HEK293T (cell line): ENCODE results near the gene SLC27A1.
"Not testable (repeated sequence)": the region's sequence is repeated elsewhere in the genome, so short reads cannot be mapped to it uniquely, and the experiment has no call there.

Experiments
- CTCF ChIA-PET: fragments of 350-600 bp; formaldehyde crosslinking; extraction: SDS; loops from one replicate; lab custom pipeline; 2021; ENCODE audit warnings: antibody characterized with exemption, inconsistent platforms; lab: Yijun Ruan, JAX
- POLR2A ChIA-PET: fragments of 350-600 bp; formaldehyde crosslinking; extraction: SDS; loops from one replicate; lab custom pipeline; 2020; ENCODE audit warnings: antibody characterized with exemption, inconsistent platforms; lab: Yijun Ruan, JAX
- DNase-seq: peaks from one replicate; pipeline ENCODE4 v3.0.0; 2012; ENCODE audit warnings: mixed read lengths; ENCODE audit errors: extremely low spot score
- ARNT ChIP-seq: fragments of 450-650 bp; IDR thresholded peaks from 2 replicates; pipeline ENCODE4 v1.6.1; 2017; ENCODE audit warnings: mild to moderate bottlenecking
- BHLHE40 ChIP-seq: fragments of 450-650 bp; IDR thresholded peaks from 2 replicates; pipeline ENCODE4 v1.6.1; 2016; ENCODE audit warnings: mild to moderate bottlenecking, moderate library complexity, borderline replicate concordance
- CTBP1 ChIP-seq: fragments of 450-650 bp; IDR thresholded peaks from 2 replicates; pipeline ENCODE4 v1.6.1; 2016; ENCODE audit warnings: borderline replicate concordance
- ELF4 ChIP-seq: fragments of 450-650 bp; IDR thresholded peaks from 2 replicates; pipeline ENCODE4 v1.6.1; 2017; ENCODE audit warnings: antibody characterized with exemption
- FOXA1 ChIP-seq: fragments of 450-650 bp; IDR thresholded peaks from 2 replicates; pipeline ENCODE4 v1.6.1; 2016; ENCODE audit warnings: mild to moderate bottlenecking
- FOXK2 ChIP-seq: fragments of 450-650 bp; IDR thresholded peaks from 2 replicates; pipeline ENCODE4 v1.6.1; 2016; ENCODE audit warnings: mild to moderate bottlenecking
- FOXM1 ChIP-seq: fragments of 450-650 bp; IDR thresholded peaks from 2 replicates; pipeline ENCODE4 v1.6.1; 2017; ENCODE audit warnings: mild to moderate bottlenecking, borderline replicate concordance
- HDGF ChIP-seq: fragments of 450-650 bp; IDR thresholded peaks from 2 replicates; pipeline ENCODE4 v1.6.1; 2017; ENCODE audit warnings: antibody characterized with exemption, borderline replicate concordance
- L3MBTL2 ChIP-seq: fragments of 450-650 bp; conservative IDR thresholded peaks from 2 replicates; pipeline ENCODE4 v1.6.1; 2016; ENCODE audit warnings: mild to moderate bottlenecking
- LEF1 ChIP-seq: fragments of 450-650 bp; IDR thresholded peaks from 2 replicates; pipeline ENCODE4 v1.6.1; 2017; ENCODE audit warnings: mild to moderate bottlenecking, borderline replicate concordance
- NFRKB ChIP-seq: fragments of 450-650 bp; IDR thresholded peaks from 2 replicates; pipeline ENCODE4 v1.6.1; 2016; ENCODE audit warnings: mild to moderate bottlenecking, moderate library complexity
- SP1 ChIP-seq: fragments of 450-650 bp; IDR thresholded peaks from 2 replicates; pipeline ENCODE4 v1.6.1; 2017
- SUZ12 ChIP-seq: fragments of 450-650 bp; IDR thresholded peaks from 2 replicates; pipeline ENCODE4 v1.6.1; 2016; ENCODE audit warnings: mild to moderate bottlenecking
- TARDBP ChIP-seq: fragments of 450-650 bp; IDR thresholded peaks from 2 replicates; pipeline ENCODE4 v1.6.1; 2016
- ZNF384 ChIP-seq: fragments of 450-650 bp; IDR thresholded peaks from 2 replicates; pipeline ENCODE4 v1.6.1; 2016
- TF ChIP-seq, protein P1 (sequence below): fragments of 450-650 bp; IDR thresholded peaks from 2 replicates; pipeline ENCODE4 v1.6.1; 2016

The SLC27A1 gene

DNA sequence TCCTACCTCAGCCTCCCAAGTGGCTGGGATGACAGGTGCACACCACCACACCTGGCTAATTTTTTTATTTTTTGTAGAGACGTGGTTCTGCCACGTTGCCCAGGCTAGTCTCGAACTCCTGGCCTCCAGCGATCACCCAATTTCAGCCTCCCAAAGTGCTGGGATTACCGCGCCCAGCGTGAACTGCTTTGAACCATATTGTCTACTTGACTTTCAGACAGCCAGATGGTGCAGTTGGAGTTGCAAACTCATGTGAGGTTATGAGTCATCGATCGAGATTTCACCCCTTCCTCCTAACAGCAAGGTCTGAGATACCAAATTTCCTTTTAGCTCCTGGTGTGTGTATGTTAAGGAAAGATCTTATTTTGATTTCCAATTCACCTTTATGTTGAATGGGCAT lies 2.7 kb downstream of the SLC27A1 start:
- ChIA-PET POLR2A (no interaction called here), CTCF (no interaction called here)
- DNase-seq: no peak
- TF ChIP-seq L3MBTL2 (no peak), FOXA1 (no peak), ZNF384 (no peak), HDGF (no peak), TARDBP (no peak), ELF4 (no peak), SUZ12 (no peak), FOXK2 (no peak), SP1 (no peak), ARNT (no peak), LEF1 (no peak), FOXM1 (no peak), CTBP1 (no peak), NFRKB (no peak), BHLHE40 (no peak)
- TF ChIP-seq, protein P1, sequence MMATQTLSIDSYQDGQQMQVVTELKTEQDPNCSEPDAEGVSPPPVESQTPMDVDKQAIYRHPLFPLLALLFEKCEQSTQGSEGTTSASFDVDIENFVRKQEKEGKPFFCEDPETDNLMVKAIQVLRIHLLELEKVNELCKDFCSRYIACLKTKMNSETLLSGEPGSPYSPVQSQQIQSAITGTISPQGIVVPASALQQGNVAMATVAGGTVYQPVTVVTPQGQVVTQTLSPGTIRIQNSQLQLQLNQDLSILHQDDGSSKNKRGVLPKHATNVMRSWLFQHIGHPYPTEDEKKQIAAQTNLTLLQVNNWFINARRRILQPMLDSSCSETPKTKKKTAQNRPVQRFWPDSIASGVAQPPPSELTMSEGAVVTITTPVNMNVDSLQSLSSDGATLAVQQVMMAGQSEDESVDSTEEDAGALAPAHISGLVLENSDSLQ: no peak

DNA sequence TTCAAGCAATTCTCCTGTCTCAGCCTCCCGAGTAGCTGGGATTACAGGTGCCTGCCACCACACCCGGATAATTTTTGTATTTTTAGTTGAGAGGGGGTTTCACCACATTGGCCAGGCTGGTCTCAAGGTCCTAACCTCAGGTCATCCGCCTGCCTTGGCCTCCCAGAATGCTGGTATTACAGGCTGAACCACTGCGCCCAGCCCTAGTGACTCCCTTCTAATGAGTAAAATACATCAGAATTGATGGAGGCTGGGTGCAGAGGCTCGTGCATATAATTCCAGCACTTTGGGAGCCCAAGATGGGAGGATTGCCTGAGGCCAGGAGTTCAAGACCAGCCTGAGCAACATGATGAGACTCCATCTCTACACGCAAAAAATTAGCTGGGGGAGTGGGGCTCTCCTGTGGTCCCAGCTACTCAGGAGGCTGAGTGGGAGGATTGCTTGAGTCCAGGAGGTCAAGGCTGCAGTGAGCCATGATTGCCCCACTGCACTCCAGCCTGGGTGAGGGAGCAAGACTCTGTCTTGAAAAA lies 4.8 kb downstream of the SLC27A1 start:
- POLR2A ChIA-PET, DNase-seq: not testable (repeated sequence)
- CTCF ChIA-PET: interaction anchor here (1.4 kb wide), 1 partner anchor 21 kb away, joined by 3 read pairs; no protein-coding TSS in a partner anchor

DNA sequence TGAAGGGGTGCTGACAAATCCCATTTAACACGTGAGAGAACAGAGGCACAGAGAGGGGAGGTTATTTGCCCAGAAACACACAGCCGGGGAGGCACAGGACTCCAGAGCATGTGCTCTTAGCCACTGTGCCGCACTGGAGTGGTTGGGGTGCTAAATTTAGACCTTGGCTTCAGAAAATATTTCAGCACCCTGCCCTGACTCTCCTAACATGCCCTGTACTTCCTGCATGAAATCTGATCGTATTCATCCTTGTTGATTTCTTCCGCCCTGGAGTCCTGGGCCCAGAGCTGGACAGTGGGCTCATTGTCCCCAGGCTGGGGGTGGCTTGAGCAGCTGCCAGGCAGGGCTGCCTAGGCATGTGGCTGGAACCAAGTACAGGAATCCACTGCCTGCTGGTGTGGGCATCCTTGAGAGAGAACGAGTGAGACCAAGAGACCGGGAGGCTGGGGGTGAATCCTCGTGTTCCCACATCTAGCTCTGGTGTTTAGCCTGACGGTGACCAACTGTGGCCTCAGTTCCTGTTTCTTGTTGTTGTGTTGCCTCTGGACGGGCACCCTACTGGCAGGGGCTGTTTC lies 5.3 kb downstream of the SLC27A1 start:
- no peak for DNase-seq
- POLR2A ChIA-PET: no interaction called here
- TF ChIP-seq FOXM1 (no peak), BHLHE40 (no peak), SUZ12 (no peak), SP1 (no peak), L3MBTL2 (no peak), FOXK2 (no peak), HDGF (no peak), ARNT (no peak), NFRKB (no peak), ZNF384 (no peak), LEF1 (no peak), FOXA1 (no peak), ELF4 (no peak), CTBP1 (no peak), TARDBP (no peak)
- TF ChIP-seq, protein P1: no peak
- CTCF ChIA-PET: interaction anchor here (1.4 kb wide), 1 partner anchor 20 kb away, joined by 3 read pairs; no protein-coding TSS in a partner anchor

DNA sequence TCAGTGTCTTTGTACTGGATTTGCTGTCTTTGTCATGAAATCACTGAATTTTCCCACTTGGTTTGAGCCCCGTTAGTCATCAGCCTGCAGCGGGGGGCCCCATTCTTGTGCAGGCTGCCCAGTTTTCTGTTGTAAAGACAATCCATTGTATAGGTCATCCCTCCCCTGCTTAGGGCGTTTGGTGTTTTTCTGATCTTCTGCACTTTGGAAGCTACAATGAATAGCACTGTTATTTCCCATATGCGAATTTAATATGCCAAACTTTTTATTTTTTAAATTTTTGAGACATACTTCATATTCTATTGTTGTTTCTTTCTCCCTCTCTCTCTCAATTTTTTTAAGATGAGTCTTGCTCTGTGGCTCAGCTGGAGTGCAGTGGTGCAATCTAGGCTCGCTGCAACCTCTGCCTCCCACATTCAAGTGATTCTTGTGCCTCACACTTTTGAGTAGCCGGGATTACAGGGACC lies 9.0 kb downstream of the SLC27A1 start:
- ChIA-PET CTCF (interaction anchor here (0.6 to 2.9 kb wide), 2 partner anchors 17 to 38 kb away, joined by 4 to 8 read pairs; no protein-coding TSS in a partner anchor), POLR2A (no interaction called here)
- TF ChIP-seq LEF1 (no peak), SUZ12 (no peak), SP1 (no peak), ARNT (no peak), ELF4 (no peak), HDGF (no peak), TARDBP (no peak), BHLHE40 (no peak)
- no peak for DNase-seq

DNA sequence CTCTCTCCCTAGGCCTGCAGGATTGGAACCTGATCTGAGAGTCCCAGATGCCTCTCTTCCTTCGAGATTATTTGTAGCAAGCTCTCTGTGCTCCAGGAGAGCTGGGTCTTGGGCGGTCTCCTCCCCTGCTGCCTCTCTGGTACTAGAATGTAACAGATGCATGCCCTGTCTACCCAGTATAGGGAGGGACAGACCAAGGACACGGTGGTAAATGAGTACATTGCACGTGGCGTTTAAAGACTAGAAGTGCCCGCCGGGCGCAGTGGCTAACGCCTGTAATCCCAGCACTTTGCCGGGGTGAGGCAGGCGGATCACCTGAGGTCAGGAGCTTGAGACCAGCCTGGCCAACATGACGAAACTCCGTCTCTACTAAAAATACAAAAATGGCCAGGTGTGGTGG lies 11.7 kb downstream of the SLC27A1 start:
- DNase-seq: no peak
- TF ChIP-seq TARDBP (no peak), SP1 (no peak), L3MBTL2 (no peak), FOXA1 (no peak), HDGF (no peak), ZNF384 (no peak), SUZ12 (no peak), CTBP1 (no peak), NFRKB (no peak), ELF4 (no peak), BHLHE40 (no peak), LEF1 (no peak), FOXK2 (no peak), FOXM1 (no peak), ARNT (no peak)
- TF ChIP-seq, protein P1: no peak
- POLR2A ChIA-PET: no interaction called here
- CTCF ChIA-PET: no interaction called here
